Endothelial cell of umbilical vein (primary cell): ENCODE measurements around the gene FAM187B.

Experiments used
- CTCF ChIP-seq, 2 donors: IDR thresholded peaks; 1 replicate in 1 of 2; 2 replicates in 1 of 2; pipeline ENCODE4 v1.5.1; 2011; ENCODE audit warnings: low read length in 2 of 2, mild to moderate bottlenecking in 2 of 2, moderate library complexity in 2 of 2, control low read depth in 1 of 2, inconsistent platforms in 1 of 2, low read depth in 1 of 2; ENCODE audit not compliant: insufficient read depth in 1 of 2; ENCODE audit errors: extremely low read depth in 1 of 2
- EZH2 ChIP-seq: IDR thresholded peaks from 2 replicates; pipeline ENCODE4 v1.6.1; 2012; ENCODE audit warnings: borderline replicate concordance, low read depth, mild to moderate bottlenecking, moderate library complexity, low read length, inconsistent platforms; ENCODE audit not compliant: severe bottlenecking
- FOS ChIP-seq: IDR thresholded peaks from 2 replicates; pipeline ENCODE4 v1.6.1; 2011; ENCODE audit warnings: mild to moderate bottlenecking, low read length, moderate library complexity, borderline replicate concordance; ENCODE audit not compliant: insufficient read depth
- POLR2A ChIP-seq: IDR thresholded peaks from 2 replicates; pipeline ENCODE4 v1.6.1; 2012; ENCODE audit warnings: low read depth, mild to moderate bottlenecking, control low read depth, low read length

GRCh38 chr19:35213663-35214632 is 14.6 kb downstream of the FAM187B start:
- no peak for TF ChIP-seq CTCF (IDR thresholded peaks at IDR 0.05; ENCODE audit: extremely low read depth in 1 of 2, insufficient read depth in 1 of 2, low read depth in 1 of 2, low read length in 2 of 2)
- no peak for TF ChIP-seq EZH2
- no peak for TF ChIP-seq POLR2A
- TF ChIP-seq FOS = peak; percentile 47
